ENCODE results near the gene B9D1. TPM values are rescaled to one million over a fixed set of nuclear protein-coding genes. Genes with fewer than 3 reads are reported as not detected.

B9D1 gene
- total and polyA plus RNA-seq, 2 of the 13 experiments (the other 11 are each of a cell fraction or from before 2014, with no cell fraction given), result 27.7 to 31.1 TPM

DNA sequence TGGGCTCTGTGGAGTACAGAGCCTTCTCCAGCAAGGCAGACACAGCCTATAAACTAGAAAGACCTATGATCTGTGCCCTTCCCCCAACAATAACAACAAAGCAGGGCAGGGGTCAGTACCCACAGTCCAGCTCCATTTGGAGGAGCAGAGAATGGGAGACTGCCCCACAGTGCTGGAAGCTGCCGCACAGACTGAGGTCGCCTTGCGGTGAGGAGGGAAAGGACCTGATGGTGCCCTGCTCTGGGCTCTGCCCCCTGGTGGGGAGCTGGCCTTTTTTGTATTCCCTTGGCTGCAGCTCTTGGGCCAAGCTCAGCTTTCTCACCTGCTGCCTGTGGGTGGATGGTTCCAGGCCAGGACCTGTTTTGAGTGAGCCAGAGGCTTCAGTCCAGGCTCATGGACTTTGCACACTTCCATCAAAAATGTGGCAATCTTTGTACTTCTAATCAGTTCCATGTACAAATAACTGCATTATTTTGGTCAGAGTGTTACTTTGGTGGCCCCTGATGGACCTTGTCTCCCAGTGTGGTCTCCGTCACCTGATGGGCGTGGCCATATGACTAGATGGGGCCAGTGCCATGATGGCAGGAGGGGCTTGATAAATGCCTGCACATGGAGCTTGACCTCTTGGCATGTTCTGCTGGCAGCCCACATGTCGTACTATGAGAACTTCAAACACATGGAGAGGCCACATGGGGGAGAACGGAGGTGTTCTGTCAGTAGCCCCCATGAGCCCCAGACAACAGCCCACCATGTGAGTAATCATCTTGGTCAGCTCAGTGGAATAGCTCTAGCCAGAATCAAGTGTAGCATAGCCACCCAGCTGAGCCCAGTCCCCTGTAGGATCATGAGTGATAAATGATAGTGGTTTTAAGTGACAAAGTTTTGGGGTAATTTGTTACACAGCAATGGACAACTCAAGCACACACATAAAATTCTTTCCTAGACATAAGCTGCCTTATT, 24.2 kb downstream of the B9D1 start (continued):
- TF ChIP-seq, protein P1, sequence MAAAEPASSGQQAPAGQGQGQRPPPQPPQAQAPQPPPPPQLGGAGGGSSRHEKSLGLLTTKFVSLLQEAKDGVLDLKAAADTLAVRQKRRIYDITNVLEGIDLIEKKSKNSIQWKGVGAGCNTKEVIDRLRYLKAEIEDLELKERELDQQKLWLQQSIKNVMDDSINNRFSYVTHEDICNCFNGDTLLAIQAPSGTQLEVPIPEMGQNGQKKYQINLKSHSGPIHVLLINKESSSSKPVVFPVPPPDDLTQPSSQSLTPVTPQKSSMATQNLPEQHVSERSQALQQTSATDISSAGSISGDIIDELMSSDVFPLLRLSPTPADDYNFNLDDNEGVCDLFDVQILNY (CRISPR knock-in tag; conservative IDR thresholded peaks at IDR 0.05), result no peak
- TF ChIP-seq, protein P2, sequence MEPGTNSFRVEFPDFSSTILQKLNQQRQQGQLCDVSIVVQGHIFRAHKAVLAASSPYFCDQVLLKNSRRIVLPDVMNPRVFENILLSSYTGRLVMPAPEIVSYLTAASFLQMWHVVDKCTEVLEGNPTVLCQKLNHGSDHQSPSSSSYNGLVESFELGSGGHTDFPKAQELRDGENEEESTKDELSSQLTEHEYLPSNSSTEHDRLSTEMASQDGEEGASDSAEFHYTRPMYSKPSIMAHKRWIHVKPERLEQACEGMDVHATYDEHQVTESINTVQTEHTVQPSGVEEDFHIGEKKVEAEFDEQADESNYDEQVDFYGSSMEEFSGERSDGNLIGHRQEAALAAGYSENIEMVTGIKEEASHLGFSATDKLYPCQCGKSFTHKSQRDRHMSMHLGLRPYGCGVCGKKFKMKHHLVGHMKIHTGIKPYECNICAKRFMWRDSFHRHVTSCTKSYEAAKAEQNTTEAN (CRISPR knock-in tag; conservative IDR thresholded peaks at IDR 0.05), result peak; percentile 95
- TF ChIP-seq ZFX (CRISPR knock-in tag; IDR thresholded peaks at IDR 0.05; ENCODE audit: low read depth), result peak; percentile 66; the same call in 1 of the 2 replicates
- no peak for TF ChIP-seq ZNF619 (CRISPR knock-in tag; IDR thresholded peaks at IDR 0.05)
- peak; percentile 93; the same call in 1 of the 2 replicates for TF ChIP-seq CCDC6 (CRISPR knock-in tag; IDR thresholded peaks at IDR 0.05)
- TF ChIP-seq, protein P3, sequence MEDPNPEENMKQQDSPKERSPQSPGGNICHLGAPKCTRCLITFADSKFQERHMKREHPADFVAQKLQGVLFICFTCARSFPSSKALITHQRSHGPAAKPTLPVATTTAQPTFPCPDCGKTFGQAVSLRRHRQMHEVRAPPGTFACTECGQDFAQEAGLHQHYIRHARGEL (CRISPR knock-in tag; IDR thresholded peaks at IDR 0.05), result no peak
- TF ChIP-seq ZIK1 (CRISPR knock-in tag; IDR thresholded peaks at IDR 0.05; ENCODE audit: borderline replicate concordance, low read depth), result no peak
- no peak for TF ChIP-seq ZNF713 (CRISPR knock-in tag; IDR thresholded peaks at IDR 0.05)
- TF ChIP-seq ZNF253 (CRISPR knock-in tag; IDR thresholded peaks at IDR 0.05; ENCODE audit: borderline replicate concordance), result no peak
- no peak for TF ChIP-seq AGO1 (IDR thresholded peaks at IDR 0.05; ENCODE audit: low read depth, low read length, poor library complexity, severe bottlenecking)
- TF ChIP-seq PAF1 (CRISPR knock-in tag; IDR thresholded peaks at IDR 0.05), result peak; percentile 22; the same call in 1 of the 2 replicates
- no peak for TF ChIP-seq SRY (CRISPR knock-in tag; IDR thresholded peaks at IDR 0.05)
- TF ChIP-seq HMG20A (CRISPR knock-in tag; IDR thresholded peaks at IDR 0.05; ENCODE audit: borderline replicate concordance), result peak; percentile 15; the same call in 1 of the 2 replicates
- TF ChIP-seq ZNF264 (CRISPR knock-in tag; IDR thresholded peaks at IDR 0.05), result peak; percentile 86; the same call in 1 of the 2 replicates
- TF ChIP-seq XBP1 (CRISPR knock-in tag; IDR thresholded peaks at IDR 0.05), result no peak
- TF ChIP-seq ZNF44 (CRISPR knock-in tag; IDR thresholded peaks at IDR 0.05), result peak; percentile 72; the same call in 1 of the 2 replicates
- TF ChIP-seq KLF6 (CRISPR knock-in tag; IDR thresholded peaks at IDR 0.05), result peak; percentile 61; the same call in 1 of the 2 replicates
- TF ChIP-seq, protein P4, sequence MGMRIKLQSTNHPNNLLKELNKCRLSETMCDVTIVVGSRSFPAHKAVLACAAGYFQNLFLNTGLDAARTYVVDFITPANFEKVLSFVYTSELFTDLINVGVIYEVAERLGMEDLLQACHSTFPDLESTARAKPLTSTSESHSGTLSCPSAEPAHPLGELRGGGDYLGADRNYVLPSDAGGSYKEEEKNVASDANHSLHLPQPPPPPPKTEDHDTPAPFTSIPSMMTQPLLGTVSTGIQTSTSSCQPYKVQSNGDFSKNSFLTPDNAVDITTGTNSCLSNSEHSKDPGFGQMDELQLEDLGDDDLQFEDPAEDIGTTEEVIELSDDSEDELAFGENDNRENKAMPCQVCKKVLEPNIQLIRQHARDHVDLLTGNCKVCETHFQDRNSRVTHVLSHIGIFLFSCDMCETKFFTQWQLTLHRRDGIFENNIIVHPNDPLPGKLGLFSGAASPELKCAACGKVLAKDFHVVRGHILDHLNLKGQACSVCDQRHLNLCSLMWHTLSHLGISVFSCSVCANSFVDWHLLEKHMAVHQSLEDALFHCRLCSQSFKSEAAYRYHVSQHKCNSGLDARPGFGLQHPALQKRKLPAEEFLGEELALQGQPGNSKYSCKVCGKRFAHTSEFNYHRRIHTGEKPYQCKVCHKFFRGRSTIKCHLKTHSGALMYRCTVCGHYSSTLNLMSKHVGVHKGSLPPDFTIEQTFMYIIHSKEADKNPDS (CRISPR knock-in tag; IDR thresholded peaks at IDR 0.05), result no peak
- TF ChIP-seq, protein P5, sequence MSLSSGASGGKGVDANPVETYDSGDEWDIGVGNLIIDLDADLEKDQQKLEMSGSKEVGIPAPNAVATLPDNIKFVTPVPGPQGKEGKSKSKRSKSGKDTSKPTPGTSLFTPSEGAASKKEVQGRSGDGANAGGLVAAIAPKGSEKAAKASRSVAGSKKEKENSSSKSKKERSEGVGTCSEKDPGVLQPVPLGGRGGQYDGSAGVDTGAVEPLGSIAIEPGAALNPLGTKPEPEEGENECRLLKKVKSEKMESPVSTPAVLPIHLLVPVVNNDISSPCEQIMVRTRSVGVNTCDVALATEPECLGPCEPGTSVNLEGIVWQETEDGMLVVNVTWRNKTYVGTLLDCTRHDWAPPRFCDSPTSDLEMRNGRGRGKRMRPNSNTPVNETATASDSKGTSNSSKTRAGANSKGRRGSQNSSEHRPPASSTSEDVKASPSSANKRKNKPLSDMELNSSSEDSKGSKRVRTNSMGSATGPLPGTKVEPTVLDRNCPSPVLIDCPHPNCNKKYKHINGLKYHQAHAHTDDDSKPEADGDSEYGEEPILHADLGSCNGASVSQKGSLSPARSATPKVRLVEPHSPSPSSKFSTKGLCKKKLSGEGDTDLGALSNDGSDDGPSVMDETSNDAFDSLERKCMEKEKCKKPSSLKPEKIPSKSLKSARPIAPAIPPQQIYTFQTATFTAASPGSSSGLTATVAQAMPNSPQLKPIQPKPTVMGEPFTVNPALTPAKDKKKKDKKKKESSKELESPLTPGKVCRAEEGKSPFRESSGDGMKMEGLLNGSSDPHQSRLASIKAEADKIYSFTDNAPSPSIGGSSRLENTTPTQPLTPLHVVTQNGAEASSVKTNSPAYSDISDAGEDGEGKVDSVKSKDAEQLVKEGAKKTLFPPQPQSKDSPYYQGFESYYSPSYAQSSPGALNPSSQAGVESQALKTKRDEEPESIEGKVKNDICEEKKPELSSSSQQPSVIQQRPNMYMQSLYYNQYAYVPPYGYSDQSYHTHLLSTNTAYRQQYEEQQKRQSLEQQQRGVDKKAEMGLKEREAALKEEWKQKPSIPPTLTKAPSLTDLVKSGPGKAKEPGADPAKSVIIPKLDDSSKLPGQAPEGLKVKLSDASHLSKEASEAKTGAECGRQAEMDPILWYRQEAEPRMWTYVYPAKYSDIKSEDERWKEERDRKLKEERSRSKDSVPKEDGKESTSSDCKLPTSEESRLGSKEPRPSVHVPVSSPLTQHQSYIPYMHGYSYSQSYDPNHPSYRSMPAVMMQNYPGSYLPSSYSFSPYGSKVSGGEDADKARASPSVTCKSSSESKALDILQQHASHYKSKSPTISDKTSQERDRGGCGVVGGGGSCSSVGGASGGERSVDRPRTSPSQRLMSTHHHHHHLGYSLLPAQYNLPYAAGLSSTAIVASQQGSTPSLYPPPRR (CRISPR knock-in tag; IDR thresholded peaks at IDR 0.05; ENCODE audit: borderline replicate concordance), result peak; percentile 36; the same call in 1 of the 2 replicates
